ENCODE measurements around the gene ITGAV. TPM values are rescaled to one million over a fixed set of nuclear protein-coding genes. Genes with fewer than 3 reads are reported as not detected.

The ITGAV gene
- total RNA-seq, 1 experiment from 2014 or later = 4.9 TPM

GRCh38 chr2:186696290-186696689, 106.4 kb downstream of the ITGAV start:
- Histone ChIP-seq H2AFZ (ENCODE audit: low read length) (no peak overlapping the region), H3K27me3 (ENCODE audit: low read length) (no peaks in the 10 kb centered on the region), H3K4me3 (ENCODE audit: low read length) (no peak overlapping the region), H3K79me2 (ENCODE audit: low read length) (no peaks in the 10 kb centered on the region), H3K4me2 (ENCODE audit: low read depth, low read length, poor library complexity, severe bottlenecking) (no peak overlapping the region), H3K27ac (ENCODE audit: low read length) (no peak overlapping the region), H3K36me3 (ENCODE audit: insufficient read depth, low read length) (no peaks in the 10 kb centered on the region), H3K9me3 (ENCODE audit: low read length) (no peaks in the 10 kb centered on the region), H3K4me1 (ENCODE audit: low read length) (no peaks in the 10 kb centered on the region; the same call in 1 of the 2 replicates), H3K9ac (ENCODE audit: low read length) (no peak overlapping the region), H3K9me2 (replicated peaks; ENCODE audit: insufficient read depth, low read length) (no peaks in the 10 kb centered on the region), H4K20me1 (ENCODE audit: insufficient read depth, low read depth, low read length) (no peaks in the 10 kb centered on the region)
- peak; percentile 34 for DNase-seq

GRCh38 chr2:186696804-186697203, 106.9 kb downstream of the ITGAV start:
- Histone ChIP-seq H3K4me2 (ENCODE audit: low read depth, low read length, poor library complexity, severe bottlenecking) (no peak overlapping the region), H3K9me2 (replicated peaks; ENCODE audit: insufficient read depth, low read length) (no peaks in the 10 kb centered on the region), H3K27ac (ENCODE audit: low read length) (no peak overlapping the region), H3K36me3 (ENCODE audit: insufficient read depth, low read length) (no peaks in the 10 kb centered on the region), H3K27me3 (ENCODE audit: low read length) (no peaks in the 10 kb centered on the region), H3K4me3 (ENCODE audit: low read length) (no peak overlapping the region), H2AFZ (ENCODE audit: low read length) (no peak overlapping the region), H3K9me3 (ENCODE audit: low read length) (no peaks in the 10 kb centered on the region), H3K9ac (ENCODE audit: low read length) (no peak overlapping the region), H3K4me1 (ENCODE audit: low read length) (no peaks in the 10 kb centered on the region; the same call in 1 of the 2 replicates), H4K20me1 (ENCODE audit: insufficient read depth, low read depth, low read length) (no peaks in the 10 kb centered on the region), H3K79me2 (ENCODE audit: low read length) (no peaks in the 10 kb centered on the region)
- no peak for DNase-seq

DNA sequence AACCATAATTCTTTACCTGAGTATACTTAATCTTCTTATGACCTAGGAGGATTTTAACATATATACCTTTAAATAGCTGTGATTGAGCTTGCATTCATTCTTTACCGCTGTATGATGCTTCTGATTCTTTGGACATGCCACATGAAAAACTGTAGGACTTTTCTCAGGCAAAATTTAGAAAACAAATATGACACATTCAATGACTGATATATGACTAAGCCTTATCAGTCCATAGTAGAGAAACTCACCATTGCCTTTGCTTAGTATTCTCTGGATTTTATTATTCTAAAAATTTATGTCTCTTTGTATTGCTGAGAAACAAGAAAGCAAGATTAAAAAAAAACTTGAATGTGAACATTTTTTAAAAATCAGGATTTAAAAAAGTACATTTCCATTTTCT, 107.7 kb downstream of the ITGAV start:
- no peak for DNase-seq
- H3K9ac ChIP-seq (ENCODE audit: low read length) = no peak overlapping the region

DNA sequence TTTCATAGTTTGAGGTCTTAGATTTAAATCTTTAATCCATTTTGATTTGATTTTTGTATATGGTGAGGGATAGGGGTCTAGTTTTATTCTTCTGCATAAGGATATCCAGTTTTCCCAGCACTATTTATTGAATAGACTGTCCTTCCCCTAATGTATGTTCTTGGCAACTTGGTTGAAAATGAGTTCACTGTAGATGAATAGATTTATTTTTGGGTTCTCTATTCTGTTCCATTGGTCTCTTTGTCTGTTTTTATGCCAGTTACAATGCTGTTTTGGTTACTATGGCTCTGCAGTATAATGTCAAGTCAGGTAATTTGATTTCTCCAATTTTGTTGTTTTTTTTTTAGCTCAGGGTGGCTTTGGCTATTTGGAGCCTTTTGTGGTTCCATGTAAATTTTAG, 109.9 kb downstream of the ITGAV start:
- no peak overlapping the region for H3K27ac ChIP-seq (ENCODE audit: low read length)
- H3K79me2 ChIP-seq (ENCODE audit: low read length) = no peaks in the 10 kb centered on the region
- no peaks in the 10 kb centered on the region; the same call in 1 of the 2 replicates for H3K4me1 ChIP-seq (ENCODE audit: low read length)
- no peak overlapping the region for H3K9ac ChIP-seq (ENCODE audit: low read length)
- no peaks in the 10 kb centered on the region for H3K36me3 ChIP-seq (ENCODE audit: insufficient read depth, low read length)
- no peak overlapping the region for H3K4me3 ChIP-seq (ENCODE audit: low read length)
- H3K4me2 ChIP-seq (ENCODE audit: low read depth, low read length, poor library complexity, severe bottlenecking) = no peak overlapping the region
- H4K20me1 ChIP-seq (ENCODE audit: insufficient read depth, low read depth, low read length) = no peaks in the 10 kb centered on the region
- no peak for DNase-seq
- H3K9me3 ChIP-seq (ENCODE audit: low read length) = no peaks in the 10 kb centered on the region
- no peaks in the 10 kb centered on the region for H3K27me3 ChIP-seq (ENCODE audit: low read length)
- H2AFZ ChIP-seq (ENCODE audit: low read length) = no peak overlapping the region
- H3K9me2 ChIP-seq (replicated peaks; ENCODE audit: insufficient read depth, low read length) = no peaks in the 10 kb centered on the region

More for the DNA sequence above, 107.7 kb downstream of the ITGAV start:
- H3K4me1 ChIP-seq (ENCODE audit: low read length) = no peaks in the 10 kb centered on the region; the same call in 1 of the 2 replicates
- H3K4me2 ChIP-seq (ENCODE audit: low read depth, low read length, poor library complexity, severe bottlenecking) = no peak overlapping the region
- no peaks in the 10 kb centered on the region for H3K36me3 ChIP-seq (ENCODE audit: insufficient read depth, low read length)
- no peaks in the 10 kb centered on the region for H3K79me2 ChIP-seq (ENCODE audit: low read length)
- H3K27me3 ChIP-seq (ENCODE audit: low read length) = no peaks in the 10 kb centered on the region
- H3K4me3 ChIP-seq (ENCODE audit: low read length) = no peak overlapping the region
- H3K9me3 ChIP-seq (ENCODE audit: low read length) = no peaks in the 10 kb centered on the region
- no peaks in the 10 kb centered on the region for H3K9me2 ChIP-seq (replicated peaks; ENCODE audit: insufficient read depth, low read length)
- H3K27ac ChIP-seq (ENCODE audit: low read length) = no peak overlapping the region
- H4K20me1 ChIP-seq (ENCODE audit: insufficient read depth, low read depth, low read length) = no peaks in the 10 kb centered on the region
- no peak overlapping the region for H2AFZ ChIP-seq (ENCODE audit: low read length)

DNA sequence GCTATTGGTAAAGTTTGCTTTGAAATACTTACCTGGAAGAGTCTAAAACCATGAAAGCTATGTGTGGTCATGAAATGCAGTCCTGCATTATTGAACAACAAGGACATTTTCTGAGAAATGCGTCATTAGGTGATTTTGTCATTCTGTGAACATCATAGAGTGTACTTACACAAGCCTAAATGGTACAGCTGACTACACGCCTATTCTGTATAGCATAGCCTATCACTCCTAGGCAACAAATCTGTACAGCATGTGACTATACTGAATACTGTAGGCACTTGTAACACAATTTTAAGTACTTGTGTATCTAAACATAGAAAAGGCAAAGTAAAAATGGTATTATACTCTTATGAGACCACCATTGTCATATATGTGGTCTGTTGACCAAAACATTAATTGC, 112.2 kb downstream of the ITGAV start:
- H3K9ac ChIP-seq (ENCODE audit: low read length) = no peak overlapping the region
- no peaks in the 10 kb centered on the region for H3K27me3 ChIP-seq (ENCODE audit: low read length)
- H3K4me2 ChIP-seq (ENCODE audit: low read depth, low read length, poor library complexity, severe bottlenecking) = no peak overlapping the region
- no peak for DNase-seq
- no peak overlapping the region for H3K27ac ChIP-seq (ENCODE audit: low read length)
- H3K9me3 ChIP-seq (ENCODE audit: low read length) = no peaks in the 10 kb centered on the region
- H3K36me3 ChIP-seq (ENCODE audit: insufficient read depth, low read length) = no peaks in the 10 kb centered on the region
- H3K4me1 ChIP-seq (ENCODE audit: low read length) = no peaks in the 10 kb centered on the region
- no peaks in the 10 kb centered on the region for H3K79me2 ChIP-seq (ENCODE audit: low read length)
- no peaks in the 10 kb centered on the region for H4K20me1 ChIP-seq (ENCODE audit: insufficient read depth, low read depth, low read length)
- no peak overlapping the region for H2AFZ ChIP-seq (ENCODE audit: low read length)
- H3K9me2 ChIP-seq (replicated peaks; ENCODE audit: insufficient read depth, low read length) = no peaks in the 10 kb centered on the region
- H3K4me3 ChIP-seq (ENCODE audit: low read length) = no peak overlapping the region

DNA sequence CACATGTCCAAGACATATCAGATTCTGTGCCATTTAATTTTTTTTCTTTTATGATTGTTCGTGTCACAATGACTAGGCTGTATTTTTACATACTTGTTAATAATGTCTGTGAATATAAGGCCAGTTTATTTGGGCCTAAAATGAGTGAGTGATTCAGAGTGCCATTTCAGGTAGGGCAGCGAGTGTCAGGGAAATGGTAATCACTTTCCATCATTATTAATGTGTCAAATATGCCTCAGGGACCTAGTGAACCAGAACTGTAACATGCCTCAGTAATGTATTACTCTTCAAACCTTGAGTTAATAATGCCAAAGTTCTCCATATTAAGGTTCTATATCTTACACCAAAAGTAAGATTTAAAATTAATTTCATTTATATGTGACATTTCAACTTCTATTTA, 112.6 kb downstream of the ITGAV start:
- H3K36me3 ChIP-seq (ENCODE audit: insufficient read depth, low read length) = no peaks in the 10 kb centered on the region
- no peaks in the 10 kb centered on the region for H3K4me1 ChIP-seq (ENCODE audit: low read length)
- H3K4me3 ChIP-seq (ENCODE audit: low read length) = no peak overlapping the region
- no peaks in the 10 kb centered on the region for H3K9me3 ChIP-seq (ENCODE audit: low read length)
- no peak overlapping the region for H3K9ac ChIP-seq (ENCODE audit: low read length)
- no peaks in the 10 kb centered on the region for H3K79me2 ChIP-seq (ENCODE audit: low read length)
- no peak overlapping the region for H3K27ac ChIP-seq (ENCODE audit: low read length)
- no peak overlapping the region for H2AFZ ChIP-seq (ENCODE audit: low read length)
- H3K4me2 ChIP-seq (ENCODE audit: low read depth, low read length, poor library complexity, severe bottlenecking) = no peak overlapping the region
- H3K9me2 ChIP-seq (replicated peaks; ENCODE audit: insufficient read depth, low read length) = no peaks in the 10 kb centered on the region
- H4K20me1 ChIP-seq (ENCODE audit: insufficient read depth, low read depth, low read length) = no peaks in the 10 kb centered on the region
- DNase-seq = no peak
- no peaks in the 10 kb centered on the region for H3K27me3 ChIP-seq (ENCODE audit: low read length)

DNA sequence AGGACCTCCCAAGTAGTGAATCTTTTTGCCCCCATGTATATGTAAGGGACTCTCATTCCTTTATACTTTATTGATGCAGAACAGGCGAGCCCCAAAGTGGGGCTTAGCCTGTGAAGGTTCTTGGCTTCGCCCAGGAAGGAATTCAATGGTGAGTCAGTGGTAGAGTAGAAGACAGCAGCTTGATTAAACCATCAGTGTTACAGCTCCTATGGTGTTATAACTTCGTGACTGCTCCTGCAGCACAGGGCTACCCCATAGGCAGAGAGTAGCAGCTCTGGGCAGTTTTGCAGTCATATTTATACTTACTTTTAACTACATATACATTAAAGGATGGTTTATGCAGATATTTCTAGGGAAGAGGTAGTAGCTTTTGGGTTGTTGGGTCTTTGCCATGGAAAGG, 115.0 kb downstream of the ITGAV start:
- Histone ChIP-seq H2AFZ (ENCODE audit: low read length) (no peak overlapping the region), H3K27me3 (ENCODE audit: low read length) (no peaks in the 10 kb centered on the region), H3K9ac (ENCODE audit: low read length) (no peak overlapping the region), H4K20me1 (ENCODE audit: insufficient read depth, low read depth, low read length) (no peaks in the 10 kb centered on the region), H3K9me3 (ENCODE audit: low read length) (no peaks in the 10 kb centered on the region), H3K4me3 (ENCODE audit: low read length) (no peak overlapping the region), H3K27ac (ENCODE audit: low read length) (no peak overlapping the region), H3K9me2 (replicated peaks; ENCODE audit: insufficient read depth, low read length) (no peaks in the 10 kb centered on the region), H3K4me2 (ENCODE audit: low read depth, low read length, poor library complexity, severe bottlenecking) (no peak overlapping the region), H3K4me1 (ENCODE audit: low read length) (no peaks in the 10 kb centered on the region), H3K36me3 (ENCODE audit: insufficient read depth, low read length) (no peaks in the 10 kb centered on the region), H3K79me2 (ENCODE audit: low read length) (no peaks in the 10 kb centered on the region)
- DNase-seq = peak; percentile 2

- H3K27me3 ChIP-seq (ENCODE audit: low read length) = no peaks in the 10 kb centered on the region
- no peaks in the 10 kb centered on the region for H3K4me1 ChIP-seq (ENCODE audit: low read length)
- H3K27ac ChIP-seq (ENCODE audit: low read length) = no peak overlapping the region
- no peak overlapping the region for H3K9ac ChIP-seq (ENCODE audit: low read length)
- H3K79me2 ChIP-seq (ENCODE audit: low read length) = no peaks in the 10 kb centered on the region
- peak; percentile 32 for DNase-seq
- no peaks in the 10 kb centered on the region for H3K9me3 ChIP-seq (ENCODE audit: low read length)
- H3K36me3 ChIP-seq (ENCODE audit: insufficient read depth, low read length) = no peaks in the 10 kb centered on the region
- no peak overlapping the region for H3K4me2 ChIP-seq (ENCODE audit: low read depth, low read length, poor library complexity, severe bottlenecking)
- H3K4me3 ChIP-seq (ENCODE audit: low read length) = no peak overlapping the region
- H2AFZ ChIP-seq (ENCODE audit: low read length) = no peak overlapping the region
- H3K9me2 ChIP-seq (replicated peaks; ENCODE audit: insufficient read depth, low read length) = no peaks in the 10 kb centered on the region
- no peaks in the 10 kb centered on the region for H4K20me1 ChIP-seq (ENCODE audit: insufficient read depth, low read depth, low read length)
Observed at GRCh38 chr2:186709529-186710450, 119.9 kb downstream of the ITGAV start.

Measured in Karpas-422 (cell line).